ENCODE data around the gene LY6G5C.

- TF ChIP-seq, protein P1, sequence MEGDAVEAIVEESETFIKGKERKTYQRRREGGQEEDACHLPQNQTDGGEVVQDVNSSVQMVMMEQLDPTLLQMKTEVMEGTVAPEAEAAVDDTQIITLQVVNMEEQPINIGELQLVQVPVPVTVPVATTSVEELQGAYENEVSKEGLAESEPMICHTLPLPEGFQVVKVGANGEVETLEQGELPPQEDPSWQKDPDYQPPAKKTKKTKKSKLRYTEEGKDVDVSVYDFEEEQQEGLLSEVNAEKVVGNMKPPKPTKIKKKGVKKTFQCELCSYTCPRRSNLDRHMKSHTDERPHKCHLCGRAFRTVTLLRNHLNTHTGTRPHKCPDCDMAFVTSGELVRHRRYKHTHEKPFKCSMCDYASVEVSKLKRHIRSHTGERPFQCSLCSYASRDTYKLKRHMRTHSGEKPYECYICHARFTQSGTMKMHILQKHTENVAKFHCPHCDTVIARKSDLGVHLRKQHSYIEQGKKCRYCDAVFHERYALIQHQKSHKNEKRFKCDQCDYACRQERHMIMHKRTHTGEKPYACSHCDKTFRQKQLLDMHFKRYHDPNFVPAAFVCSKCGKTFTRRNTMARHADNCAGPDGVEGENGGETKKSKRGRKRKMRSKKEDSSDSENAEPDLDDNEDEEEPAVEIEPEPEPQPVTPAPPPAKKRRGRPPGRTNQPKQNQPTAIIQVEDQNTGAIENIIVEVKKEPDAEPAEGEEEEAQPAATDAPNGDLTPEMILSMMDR (IDR thresholded peaks at IDR 0.05) = no peak
- TF ChIP-seq POLR2A (IDR thresholded peaks at IDR 0.05) = no peak
Measured at GRCh38 chr6:31713991-31714684, 33.3 kb upstream of the LY6G5C start.

Data from adrenal gland (tissue), 5 donors.